ENCODE measurements around the gene CARD11.
A peak's percentile ranks its signal among the peaks of the same experiment; 100 is the strongest.

Gene CARD11

GRCh38 chr7:2872296-2872874, 171.3 kb downstream of the CARD11 start:
- no peak for DNase-seq (ENCODE audit: low spot score)

- no peak for DNase-seq (ENCODE audit: low spot score)
These were observed 173.2 kb downstream of the CARD11 start for GRCh38 chr7:2870471-2870931.

- no peak for DNase-seq (ENCODE audit: low spot score)
These were observed 173.7 kb downstream of the CARD11 start for GRCh38 chr7:2869981-2870380.

- no peak for DNase-seq (ENCODE audit: low spot score)
These were observed 177.1 kb downstream of the CARD11 start for GRCh38 chr7:2866601-2867000.

GRCh38 chr7:2864999-2865670, 178.5 kb downstream of the CARD11 start:
- peak; percentile 47 for DNase-seq (ENCODE audit: low spot score)

DNA sequence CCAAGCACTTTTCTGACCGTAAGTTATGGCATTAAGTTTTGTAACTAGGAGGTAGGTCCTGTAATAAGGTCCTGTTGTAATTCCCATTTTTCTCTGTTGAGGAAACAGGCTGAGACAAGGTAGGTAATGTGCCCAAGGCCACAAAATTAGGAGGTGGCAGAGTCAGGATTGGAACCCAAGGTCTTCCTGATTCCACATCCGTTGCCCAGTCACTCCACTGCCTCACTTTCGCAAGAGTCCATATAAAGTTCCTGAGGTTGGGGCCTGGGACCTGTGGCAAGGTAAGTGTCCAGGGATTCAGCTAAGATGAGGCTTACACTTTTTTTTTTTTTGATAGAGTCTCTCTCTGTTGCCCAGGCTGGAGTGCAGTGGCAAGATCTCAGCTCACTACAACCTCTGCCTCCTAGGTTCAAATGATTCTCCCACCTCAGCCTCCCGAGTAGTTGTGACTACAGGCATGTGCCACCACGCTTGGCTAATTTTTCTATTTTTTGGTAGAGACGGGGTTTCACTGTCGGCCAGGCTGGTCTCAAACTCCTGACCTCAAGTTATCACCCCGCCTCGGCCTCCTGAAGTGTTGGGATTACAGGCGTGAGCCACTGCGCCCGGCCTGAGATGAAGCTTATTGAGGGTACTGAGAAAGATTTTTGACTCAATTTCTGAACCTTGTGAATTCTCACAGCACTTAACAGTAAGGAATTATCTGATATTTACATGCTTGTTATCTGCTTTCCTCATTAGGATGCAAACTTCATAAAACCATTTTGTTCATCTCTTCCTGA, 179.3 kb downstream of the CARD11 start:
- DNase-seq (ENCODE audit: low spot score) = no peak

- DNase-seq (ENCODE audit: low spot score) = peak; percentile 35
These were observed 180.1 kb downstream of the CARD11 start for GRCh38 chr7:2863461-2864066.

DNA sequence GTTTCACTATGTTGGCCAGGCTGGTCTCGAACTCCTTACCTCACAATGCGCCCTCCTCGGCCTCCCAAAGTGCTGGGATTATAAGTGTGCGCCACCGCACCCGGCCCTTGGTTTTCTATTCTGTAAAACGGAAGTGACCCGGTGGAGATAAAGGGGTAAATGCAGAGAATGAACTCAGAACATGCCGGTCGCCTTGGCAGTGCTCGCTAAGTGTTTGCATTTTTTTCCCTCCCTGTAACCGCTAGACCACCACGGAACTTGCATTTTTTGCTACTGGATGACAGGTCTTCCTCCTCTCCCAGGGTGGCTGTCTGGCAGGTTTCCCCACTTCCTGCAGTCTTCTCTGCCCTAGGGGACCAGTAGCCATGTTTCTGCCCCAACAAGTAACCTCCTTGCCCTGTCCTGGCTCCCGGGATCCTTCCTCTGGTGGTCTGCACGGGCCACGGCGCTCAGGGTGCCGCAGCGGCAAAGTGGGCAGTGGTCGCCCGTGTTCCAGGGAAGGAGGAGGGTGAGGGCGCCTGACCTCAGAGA, 180.8 kb downstream of the CARD11 start:
- no peak for DNase-seq (ENCODE audit: low spot score)

- no peak for DNase-seq (ENCODE audit: low spot score)
These were observed 182.2 kb downstream of the CARD11 start for GRCh38 chr7:2861509-2861908.

DNA sequence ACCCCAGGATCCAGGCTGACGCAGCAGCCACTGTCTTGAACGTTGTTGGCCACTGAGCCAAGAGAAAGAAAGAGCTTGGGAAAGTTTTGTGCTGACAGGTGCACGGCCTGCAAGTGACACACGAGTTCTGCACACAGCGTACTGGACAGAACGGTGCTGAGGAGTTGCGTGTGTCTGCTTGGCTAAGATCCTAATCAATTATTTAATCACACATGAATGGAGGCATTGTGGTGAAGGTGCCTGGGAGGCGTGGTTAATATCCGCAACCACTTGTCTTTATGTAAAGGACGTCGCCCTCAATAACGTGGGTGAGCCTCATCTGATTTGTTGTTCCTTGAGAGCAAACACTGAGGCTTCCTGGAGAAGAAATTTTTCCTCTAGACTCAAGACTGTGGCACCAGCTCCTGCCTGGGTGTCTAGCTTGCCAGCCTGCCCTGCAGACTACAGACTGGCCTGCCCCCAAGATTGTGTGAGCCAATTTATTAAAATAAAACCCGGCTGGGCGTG, 183.0 kb downstream of the CARD11 start:
- no peak for DNase-seq (ENCODE audit: low spot score)

- no peak for DNase-seq (ENCODE audit: low spot score)
These were observed 183.7 kb downstream of the CARD11 start for GRCh38 chr7:2859952-2860351.

DNA sequence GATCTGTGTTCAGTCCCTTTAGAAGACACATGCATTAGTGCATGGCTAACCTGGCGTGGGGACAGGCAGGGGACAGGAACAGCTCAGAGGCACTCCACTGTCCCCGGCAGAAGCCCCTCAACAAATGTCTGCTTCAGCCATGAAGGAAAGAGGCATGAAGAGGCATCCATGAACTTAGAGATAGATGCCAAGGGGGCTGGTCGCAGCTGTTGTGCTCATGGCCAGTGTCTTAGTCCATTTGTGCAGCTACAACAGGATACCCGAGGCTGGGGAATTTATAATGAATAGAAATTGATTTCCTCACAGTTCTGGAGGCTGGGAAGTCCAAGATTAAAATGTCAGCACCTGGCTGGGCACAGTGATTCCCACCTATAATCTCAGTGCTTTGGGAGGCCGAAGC, 185.0 kb downstream of the CARD11 start:
- no peak for DNase-seq (ENCODE audit: low spot score)

DNA sequence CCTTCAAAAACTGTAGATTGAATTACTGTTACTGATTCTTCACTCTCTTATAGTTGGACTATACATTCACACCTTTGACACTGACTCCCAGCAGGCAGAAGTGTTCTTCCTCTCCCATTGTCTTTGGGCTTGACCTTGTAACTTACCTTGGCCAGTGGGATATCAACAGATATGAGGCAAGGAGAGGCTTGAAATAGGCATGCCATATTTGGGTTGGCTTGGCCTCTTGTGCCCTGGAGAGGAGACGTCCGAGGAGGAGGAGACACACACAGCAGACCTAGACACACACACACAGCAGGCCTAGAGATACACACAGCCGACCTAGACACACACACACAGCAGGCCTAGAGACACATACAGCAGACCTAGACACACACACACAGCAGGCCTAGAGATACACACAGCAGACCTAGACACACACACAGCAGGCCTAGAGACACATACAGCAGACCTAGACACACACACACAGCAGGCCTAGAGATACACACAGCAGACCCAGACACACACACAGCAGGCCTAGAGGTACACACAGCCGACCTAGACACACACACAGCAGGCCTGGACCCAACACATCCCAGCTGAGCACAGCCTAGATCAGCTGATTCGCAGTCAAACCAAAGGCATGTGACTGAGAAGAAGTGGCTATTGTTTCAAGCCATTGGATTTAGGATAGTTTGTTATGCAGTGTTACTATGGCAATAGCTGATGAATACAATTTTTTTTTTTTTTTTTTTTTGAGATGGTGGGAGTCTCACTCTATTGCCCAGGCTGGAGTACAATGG, 187.1 kb downstream of the CARD11 start:
- no peak for DNase-seq (ENCODE audit: low spot score)
